ENCODE measurements around the gene SLC16A4.
A peak's percentile ranks its signal among the peaks of the same experiment; 100 is the strongest.
"Not testable (repeated sequence)": the region's sequence is repeated elsewhere in the genome, so short reads cannot be mapped to it uniquely, and the experiment has no call there.

SLC16A4 gene

DNA sequence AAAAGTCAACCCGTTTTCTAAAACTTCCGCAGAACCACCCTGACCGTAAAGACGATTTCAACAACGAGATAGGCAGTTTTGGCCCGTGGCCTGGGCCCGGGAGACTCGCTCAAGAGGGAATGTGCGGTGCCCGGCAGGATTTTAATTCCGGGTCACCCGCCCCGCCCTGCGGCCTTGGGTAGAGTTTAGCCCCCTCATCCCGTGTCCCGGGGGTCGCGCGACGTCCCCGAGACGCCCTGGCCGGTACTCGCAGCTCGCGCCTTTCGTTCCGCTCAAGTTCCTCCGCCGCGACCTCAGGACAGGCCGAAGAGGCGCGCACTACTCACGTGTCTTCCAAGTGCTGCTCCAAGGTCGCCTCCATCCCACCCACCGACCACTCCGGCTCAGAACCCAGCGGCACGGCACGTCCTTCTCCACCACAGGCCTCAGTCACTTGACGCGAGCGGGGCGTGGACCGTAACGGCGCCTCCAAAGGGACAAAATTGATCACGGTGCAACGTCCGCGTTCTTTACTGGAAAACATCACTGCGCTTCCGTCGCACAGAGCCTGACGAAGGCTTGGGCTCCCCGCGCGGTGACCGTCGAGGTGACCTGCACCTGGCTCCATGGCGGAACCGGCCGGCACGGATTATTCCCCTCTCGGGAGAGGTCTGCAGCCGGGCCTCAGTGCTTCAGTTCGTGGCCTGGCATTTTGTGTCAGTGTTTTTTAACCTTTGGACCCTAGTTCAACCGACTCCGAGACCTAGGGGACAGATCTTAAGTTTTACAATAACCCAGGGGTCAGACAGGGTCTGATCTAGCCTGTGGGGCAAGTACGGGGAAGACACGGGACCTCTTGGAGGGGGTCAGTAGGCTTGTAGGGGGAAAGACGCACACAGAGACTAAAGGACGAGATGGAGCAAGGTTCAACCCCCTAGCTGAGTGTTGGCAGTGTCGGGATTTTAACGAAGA, 16.7 kb upstream of the SLC16A4 start, which contains the start of gene LAMTOR5:
TSS of gene LAMTOR5 (minus strand) at position 435 of the 951 bp plus-strand sequence. CDS start at position 361, 74 bp downstream.
- peak; percentile 91 to 94 for DNase-seq

DNA sequence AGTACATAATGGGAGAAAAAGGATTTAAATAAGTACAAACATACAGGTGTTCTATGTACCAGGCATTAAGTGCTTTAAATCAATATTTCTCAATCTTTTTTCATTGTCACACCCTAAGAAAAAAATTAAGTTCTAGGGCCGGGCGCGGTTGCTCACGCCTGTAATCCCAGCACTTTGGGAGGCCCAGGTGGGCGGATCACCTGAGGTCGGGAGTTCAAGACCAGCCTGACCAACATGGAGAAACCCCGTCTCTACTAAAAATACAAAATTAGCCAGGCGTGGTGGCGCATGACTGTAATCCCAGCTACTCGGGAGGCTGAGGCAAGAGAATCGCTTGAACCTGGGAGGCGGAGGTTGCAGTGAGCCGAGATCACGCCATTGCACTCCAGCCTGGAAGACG, 15.6 kb upstream of the SLC16A4 start:
- DNase-seq: not testable (repeated sequence)

DNA sequence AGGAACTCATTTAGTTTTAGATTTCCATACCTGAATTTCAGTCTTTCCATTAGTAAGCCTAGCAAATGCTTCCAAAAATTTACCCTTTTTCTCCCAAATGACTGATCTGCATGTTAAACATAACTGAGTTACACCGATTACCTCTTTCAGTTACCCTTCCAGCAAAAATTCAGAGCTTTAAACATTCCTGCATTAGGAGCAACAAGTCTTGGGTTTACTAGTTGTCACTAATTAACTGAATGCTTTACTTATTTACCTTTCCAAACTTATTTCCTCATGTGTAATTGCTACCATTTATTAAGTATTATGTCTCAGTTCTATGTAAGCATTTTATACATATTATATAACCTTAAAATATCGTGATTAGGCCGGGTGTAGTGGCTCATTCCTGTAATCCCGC, 13.6 kb upstream of the SLC16A4 start:
- no peak for DNase-seq

DNA sequence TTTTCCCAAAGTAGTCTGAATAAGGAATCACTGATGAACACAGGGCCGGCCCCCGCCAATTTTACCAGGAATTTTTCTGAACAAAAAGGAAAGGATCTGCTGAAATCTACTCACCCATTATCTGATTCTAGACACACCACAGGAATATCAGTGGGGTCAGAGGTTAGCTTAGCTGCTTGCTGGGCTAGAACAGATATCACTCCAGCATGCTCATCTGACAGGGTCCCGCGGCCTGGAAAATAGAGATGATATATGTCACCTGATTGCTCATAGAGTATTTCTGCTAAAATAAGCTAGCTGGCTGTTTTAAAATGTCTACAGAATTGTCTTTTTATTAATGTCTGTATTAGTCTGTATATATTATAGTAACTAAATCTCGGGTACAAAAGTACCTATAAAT, 13.0 kb upstream of the SLC16A4 start:
- no peak for DNase-seq

DNA sequence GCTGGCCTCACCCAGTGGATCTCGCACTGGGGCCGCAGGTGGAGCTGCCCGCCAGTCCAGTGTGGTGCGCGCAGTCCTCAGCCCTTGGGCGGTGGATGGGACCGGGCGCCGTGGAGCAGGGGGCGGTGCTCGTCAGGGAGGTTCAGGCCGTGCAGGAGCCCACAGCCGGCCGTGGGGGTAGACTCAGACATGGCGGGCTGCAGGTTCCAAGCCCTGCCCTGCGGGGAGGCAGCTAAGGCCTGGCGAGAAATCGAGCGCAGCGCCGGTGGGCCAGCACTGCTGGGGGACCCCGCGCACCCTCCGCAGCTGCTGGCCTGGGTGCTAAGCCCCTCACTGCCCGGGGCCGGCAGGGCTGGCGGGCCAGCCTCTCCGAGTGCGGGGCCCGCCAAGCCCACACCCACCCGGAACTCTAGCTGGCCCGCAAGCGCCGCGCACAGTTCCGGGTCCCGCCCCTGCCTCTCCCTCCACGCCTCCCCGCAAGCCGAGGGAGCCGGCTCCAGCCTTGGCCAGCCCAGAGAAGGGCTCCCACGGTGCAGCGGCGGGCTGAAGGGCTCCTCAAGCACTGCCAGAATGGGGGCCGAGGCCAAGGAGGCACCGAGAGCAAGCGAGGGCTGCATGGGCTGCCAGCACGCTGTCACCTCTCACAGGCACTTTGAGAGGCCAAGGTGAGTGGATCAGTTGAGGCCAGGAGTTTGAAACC, 5.6 kb upstream of the SLC16A4 start:
- DNase-seq: not testable (repeated sequence)

DNA sequence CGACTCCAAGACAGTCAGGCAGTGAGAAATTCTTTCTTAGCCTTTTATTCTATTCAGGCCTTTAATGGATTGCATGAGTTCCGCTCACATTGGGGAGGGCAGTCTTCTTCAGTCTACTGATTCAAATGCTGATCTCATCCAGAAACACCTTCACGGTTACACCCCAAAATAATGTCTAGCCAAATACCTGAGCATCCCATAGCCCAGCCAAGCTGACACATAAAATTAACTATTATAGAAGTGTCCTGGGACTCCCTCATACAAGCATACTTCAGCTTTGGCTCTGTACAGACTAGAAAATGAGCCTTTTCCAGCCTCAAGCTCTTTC, 3.6 kb upstream of the SLC16A4 start:
- no peak for DNase-seq

DNA sequence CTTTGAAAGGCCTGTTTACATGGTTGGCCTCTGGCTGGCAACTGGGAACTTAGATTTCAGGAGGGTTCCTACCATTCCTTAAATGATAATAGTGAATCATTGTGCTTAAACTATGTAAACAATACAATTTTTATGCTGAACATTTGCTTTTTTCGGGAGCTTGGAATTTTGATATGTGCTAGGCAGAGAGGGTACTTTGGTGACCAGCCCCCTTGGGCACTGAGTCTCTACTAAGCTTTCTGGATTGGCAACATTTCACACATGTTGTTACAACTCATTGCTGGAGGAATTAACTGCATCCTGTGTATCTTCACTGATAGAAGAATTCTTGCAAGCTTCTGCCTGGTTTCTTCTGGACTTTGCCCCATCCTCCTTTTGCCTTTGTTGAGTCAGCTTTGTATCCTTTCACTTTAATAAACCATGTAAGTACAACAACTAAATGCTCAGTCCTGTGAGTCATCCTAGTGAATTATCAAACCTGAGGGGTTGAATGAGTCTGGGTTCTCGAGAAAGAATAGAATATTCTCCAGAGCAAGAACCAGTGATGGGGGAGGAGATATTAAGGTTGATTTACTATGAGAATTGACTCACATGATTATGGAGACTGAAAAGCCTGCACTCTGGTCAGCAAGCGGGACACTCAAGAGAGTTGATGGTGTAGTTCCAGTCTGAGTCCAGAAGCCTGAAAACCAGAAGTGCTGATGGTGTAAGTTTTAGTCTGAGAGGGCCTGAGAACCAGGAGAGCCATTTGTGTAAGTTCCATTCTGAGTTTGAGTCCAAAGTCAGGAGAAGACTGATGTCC, 3.1 kb upstream of the SLC16A4 start:
- no peak for DNase-seq

DNA sequence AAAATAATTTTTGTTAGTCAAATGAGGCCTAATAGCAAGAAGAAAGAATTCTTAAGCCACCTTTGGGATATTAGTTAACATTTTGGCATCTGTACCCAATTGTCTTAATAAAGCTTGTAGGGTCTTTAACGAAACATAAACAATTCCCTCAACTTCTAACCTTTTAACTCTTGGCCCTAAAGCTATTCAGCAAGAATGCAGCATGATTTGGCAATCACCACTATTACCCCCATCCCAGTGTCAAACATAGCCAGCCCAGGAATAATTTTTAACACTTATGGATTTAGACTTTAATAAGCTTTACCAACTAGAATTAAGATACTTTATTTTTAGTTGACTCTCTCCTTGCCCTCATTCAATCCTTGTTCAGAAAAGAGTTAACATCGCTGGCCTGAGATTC, 2.5 kb upstream of the SLC16A4 start:
- no peak for DNase-seq

DNA sequence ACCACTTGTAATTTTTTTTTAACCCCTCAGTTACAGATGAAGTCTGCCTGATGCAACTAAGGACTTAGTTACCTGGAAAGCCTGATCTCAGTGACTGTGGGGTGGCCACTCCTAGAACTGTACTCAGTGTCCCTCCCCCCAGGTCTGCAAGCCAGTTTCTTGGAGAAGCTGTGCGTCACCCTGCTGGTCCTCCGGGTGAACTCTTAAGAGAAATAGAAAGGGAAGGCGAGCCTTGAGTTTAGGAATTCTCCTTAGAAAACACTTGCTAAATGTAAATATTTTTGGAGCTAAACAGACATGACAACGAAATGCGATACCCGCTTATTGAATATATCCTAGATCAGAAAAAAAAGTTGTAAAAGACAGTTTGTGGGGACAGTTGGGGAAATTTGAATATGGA, 730 bp downstream of the SLC16A4 start:
- no peak for DNase-seq

DNA sequence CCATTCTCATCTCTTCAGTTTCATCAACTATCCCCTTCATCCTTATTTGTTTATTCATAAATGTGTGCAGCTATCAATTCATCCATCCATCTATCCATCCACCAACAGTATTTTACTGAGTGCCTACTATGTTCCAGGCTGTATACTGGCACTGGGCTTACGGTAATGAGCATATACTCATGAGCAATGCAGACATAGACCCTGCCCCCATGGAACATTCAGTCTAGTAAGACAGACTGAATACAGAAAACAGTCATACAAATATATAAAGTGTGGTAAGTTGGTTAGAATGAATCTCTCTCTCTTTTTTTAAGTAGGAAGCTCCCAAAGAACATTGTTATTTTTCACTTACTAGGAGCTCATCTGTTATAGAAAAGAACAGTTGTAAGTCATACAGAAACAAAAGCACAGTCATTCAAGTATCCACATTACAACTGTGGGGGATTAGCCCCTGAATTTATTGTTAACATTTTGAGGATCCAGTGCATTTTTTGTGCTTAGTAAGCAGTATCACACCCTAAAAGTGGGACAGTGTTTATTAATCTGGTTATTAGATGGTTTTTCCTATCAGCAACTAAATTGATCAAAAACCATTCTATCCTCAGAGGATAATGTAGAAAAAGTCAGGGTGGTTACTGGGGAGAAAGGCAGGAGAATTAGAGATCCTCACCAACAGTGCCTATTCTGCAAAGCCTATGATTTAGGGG, 3.6 kb downstream of the SLC16A4 start:
- no peak for DNase-seq

DNA sequence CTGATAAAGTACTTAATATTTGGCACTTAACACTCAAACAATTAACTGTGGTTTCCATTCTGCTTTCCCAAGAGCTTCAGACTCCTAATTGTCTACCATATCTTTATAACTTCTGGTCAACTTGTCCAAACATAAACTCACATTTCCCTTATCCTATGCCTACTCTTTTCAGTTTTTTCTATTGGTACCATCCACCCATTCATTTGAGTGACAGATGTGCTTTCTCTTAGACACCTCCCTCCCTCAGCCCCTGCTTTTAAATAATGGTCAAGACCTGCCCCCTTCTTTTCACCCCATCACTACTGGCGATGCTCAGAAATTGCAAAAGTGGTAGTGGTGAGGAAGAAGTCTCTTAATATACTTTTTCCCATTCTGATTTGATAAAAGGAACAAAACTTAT, 5.5 kb downstream of the SLC16A4 start:
- no peak for DNase-seq

DNA sequence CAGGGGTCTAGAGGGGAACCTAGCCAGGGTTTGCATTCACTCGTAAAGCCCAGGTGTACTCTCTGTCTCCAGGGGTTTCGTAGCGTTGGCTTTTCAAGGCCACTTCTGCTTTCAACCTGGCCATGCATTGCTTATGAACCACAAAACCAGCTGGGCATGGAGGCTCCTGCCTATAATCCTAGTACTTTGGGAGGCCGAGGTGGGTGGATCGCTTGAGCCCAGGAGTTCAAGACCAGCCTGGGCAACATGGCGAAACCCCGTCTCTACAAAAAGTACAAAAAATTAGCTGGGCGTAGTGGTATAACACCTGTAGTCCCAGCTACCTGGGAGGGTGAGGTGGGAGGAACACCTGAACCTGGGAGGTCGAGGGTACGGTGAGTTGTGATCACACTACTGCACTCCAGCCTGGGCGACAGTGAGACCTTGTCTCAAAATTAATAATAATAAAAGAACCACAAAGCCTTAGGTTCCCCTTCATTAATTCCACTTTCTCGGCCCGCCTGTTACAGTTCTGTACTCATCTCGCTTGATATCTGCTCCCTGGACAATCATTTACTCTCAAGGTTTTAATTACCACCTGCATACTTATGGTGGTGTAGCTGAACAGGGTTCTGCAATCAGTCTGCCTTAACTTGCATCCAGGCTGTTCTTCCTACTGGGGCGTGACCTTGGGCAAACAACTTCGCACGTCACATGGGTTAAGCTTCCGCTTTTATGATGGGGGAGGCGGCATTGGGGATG, 6.1 kb downstream of the SLC16A4 start:
- DNase-seq: peak in 1 of 2 donors; percentile 76

DNA sequence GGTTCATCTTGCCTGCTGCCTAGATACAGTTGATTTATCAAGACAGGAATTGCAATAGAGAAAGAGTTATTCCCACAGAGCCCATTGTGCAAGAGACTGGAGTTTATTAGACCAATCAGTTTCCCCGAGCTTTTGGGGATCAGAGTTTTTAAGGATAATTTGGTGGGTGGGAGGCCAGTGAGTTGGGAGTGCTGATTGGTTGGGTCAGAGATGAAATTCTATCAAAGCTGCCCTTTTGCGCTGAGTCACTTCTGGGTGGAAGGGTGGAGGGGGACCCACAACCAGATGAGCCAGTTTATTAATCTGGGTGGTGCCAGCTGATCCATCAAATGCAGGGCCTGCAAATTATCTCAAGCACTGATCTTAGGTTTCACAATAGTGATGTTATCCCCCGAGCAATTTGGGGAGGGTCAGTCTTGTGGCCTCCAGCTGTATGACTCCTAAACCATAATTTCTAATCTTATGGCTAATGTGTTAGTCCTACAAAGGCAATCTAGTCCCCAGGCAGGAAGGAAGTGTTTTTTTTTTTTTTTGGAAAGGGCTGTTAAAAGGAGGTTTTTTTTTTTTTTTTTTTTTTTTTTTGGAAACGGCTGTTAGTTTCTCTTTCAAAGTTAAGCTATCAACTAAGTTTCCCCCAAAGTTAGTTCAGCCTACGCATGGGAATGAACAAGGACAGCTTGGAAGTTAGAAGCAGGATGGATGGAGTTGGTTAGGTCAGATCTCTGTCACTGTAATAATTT, 7.4 kb downstream of the SLC16A4 start:
- DNase-seq: no peak

DNA sequence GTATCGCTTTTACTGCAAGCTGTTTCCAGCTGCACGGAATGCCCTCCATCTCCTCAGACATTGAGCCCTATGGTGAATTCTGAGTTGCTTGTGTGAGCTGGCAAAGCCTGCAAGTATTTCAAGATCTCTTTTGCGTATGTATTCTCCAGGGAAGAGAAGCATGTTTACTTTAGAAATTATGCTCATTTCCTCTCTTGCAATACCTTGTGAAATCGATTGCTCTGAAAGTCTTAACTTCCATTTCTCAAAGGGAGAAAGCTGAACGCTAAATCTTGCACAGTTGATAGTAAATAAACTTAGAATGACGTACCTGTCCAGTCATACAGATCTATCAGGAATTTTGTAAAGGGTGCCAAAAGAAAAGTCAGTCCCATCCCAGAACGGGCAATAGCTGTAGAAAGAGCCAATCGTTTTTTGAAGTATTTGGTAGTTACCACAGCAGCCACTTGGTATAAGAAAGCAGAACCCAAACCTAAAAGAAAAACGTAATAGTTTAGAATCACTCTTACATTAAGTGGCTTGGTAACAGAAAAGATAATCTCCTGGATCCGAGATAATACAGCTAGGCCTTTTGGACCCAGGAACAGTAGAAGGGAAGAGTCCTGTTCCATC, 10.0 kb downstream of the SLC16A4 start:
- no peak for DNase-seq

DNA sequence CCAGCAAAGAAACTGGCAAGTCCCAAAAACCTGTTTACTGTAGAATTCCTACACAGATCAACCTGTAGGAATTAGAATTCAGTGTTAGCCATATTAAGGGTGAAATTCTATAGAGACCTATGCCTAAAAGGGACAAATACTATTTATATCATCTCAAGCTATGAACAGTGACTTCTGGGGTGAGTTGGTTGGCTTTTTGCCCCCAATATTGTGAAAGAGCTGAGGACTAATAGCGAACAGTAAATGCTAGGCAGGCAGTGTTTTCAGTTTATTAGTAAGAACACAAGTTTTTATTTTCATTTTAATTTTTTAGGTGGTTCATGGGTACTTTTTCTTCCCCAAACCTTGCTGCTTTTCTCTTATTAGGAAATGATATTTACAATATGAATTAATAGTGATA, 15.3 kb downstream of the SLC16A4 start:
- DNase-seq: no peak

DNA sequence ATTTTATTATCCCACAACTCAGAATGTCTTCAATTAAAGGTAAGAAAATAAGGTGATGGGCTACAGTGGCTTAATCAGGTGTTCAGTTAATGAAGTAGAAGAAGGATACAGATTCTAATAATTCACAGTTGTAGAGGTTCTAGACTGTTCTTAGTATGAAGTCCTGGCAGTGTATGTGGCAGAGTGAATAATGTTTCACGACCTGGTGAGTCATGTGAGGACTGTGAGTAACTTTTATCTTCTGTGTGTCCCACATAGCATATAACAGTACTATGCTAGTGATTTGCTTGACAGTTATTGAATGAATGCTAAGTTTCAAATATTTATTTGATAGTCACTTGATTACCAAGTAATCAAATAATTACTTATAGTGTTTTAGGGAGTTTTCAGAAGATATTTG, 20.0 kb downstream of the SLC16A4 start:
- DNase-seq: no peak

DNA sequence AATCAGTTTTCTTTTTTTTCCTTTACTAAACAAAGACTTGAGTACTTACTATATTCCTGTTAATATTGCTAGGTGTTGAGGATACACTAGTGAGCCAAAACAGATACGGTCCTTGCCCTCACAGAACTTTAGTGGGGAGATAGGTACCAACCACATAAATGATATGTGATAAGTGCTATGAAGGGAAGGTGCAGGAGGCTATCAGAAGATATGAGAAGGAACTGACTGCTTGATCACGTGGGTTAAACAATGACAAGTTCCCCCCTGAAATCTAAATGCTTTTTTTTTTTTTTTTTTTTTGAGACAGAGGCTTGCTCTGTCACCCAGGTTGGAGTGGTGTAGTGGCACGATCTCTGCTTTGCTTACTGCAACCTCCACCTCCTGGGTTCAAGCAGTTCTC, 26.6 kb downstream of the SLC16A4 start:
- DNase-seq: no peak

DNA sequence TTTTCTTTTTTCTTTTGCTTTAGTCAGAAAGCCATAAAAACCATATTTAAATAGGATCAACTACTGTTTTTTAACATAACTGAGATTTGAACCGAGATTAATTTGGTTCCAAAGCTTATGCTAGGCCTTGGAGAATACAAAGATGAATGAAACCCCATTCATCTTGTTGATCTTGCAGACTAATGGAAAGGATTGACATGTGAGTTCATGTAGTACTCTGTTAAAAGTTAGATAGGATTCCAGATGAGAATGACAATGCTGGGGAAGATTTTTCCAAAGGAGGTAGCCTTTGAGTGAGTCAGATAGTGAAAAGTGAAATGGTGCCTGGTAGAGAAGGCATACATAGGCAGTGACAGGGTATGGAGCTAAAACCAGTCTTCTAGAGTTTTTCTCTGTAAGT, 29.0 kb downstream of the SLC16A4 start:
- no peak for DNase-seq

DNA sequence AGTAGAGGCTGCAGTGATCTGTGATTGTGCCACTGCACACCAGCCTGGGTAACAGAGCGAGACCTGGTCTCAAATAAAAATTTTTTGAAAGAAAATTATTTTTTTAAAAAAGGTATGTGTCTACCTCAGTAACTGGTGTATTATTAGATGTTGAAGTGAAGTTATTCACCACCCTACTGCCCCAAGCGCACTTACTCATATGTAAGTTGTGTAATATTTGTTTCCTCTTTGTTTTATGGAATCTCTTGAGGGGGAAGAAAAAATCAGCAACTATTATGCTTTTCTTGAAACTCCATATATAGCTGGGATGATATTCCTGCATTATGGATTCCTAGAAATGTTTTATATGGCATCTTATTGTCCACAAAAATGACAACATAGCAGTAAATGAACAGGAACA, 30.4 kb downstream of the SLC16A4 start:
- DNase-seq: no peak

DNA sequence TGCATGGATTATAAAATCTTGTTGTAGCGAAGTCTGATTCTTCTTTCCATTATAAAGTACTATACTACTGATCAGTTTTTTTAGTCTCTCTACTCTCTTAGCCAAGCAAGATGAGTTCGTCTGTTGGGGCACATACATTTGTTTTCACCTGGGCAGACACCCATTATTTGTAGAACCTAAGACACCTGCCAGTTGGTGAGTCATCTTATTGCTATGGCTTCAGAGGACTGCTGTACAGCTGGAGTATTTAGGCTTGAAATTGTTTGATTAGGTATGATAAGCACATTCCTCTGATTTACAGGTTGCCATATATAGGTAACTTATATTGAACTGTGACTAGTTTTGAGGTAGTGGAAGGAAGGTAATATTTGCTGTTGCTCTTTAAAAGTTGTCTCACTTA, 34.4 kb downstream of the SLC16A4 start:
- no peak for DNase-seq

DNA sequence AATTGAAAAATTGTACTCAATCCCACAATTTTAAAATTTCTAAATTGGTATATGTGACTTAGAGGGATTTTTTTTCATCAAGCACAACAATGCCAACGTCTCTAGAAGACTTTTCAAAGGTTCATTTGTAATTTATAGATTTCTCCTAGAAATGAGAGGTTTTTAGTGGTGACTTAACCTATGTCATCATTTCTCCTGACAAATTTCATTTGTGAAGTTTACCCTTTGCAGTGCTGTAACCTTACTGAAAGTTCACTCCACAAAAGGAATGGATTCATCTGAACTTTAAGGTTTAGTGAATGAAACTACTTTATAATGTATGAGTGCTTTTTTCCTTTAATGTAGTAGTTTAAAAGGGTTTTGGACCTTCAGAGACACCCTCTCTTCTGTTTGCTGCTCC, 35.5 kb downstream of the SLC16A4 start:
- no peak for DNase-seq

All from CD4-positive, alpha-beta T cell treated with Interleukin-1 beta for 1 hour (primary cell).